ENCODE results near the gene GLDC. TPM values are rescaled to one million over a fixed set of nuclear protein-coding genes. Genes with fewer than 3 reads are reported as not detected.
"Not testable (repeated sequence)": the region's sequence is repeated elsewhere in the genome, so short reads cannot be mapped to it uniquely, and the experiment has no call there.

GLDC gene
- total RNA-seq, 2 donors from 2014 or later = 1.1 TPM; not detected in 1

GRCh38 chr9:6646293-6646636 is 736 bp upstream of the GLDC start:
- H3K4me1 Mint-ChIP-seq = peaks cover 19% of the 10 kb centered on the region
- DNase-seq (no peak), ATAC-seq (peak; percentile 11)
- H3K36me3 Mint-ChIP-seq (ENCODE audit: low read depth) = peaks cover 7% of the 10 kb centered on the region
- peak overlapping the region; percentile 37 for H3K27ac Mint-ChIP-seq
- H3K27me3 Mint-ChIP-seq = peaks cover 39% of the 10 kb centered on the region
- H3K4me3 Mint-ChIP-seq = peak overlapping the region; percentile 92
- H3K9me3 ChIP-seq (ENCODE audit: control insufficient read depth, low read length, poor library complexity, severe bottlenecking) = no peaks in the 10 kb centered on the region

DNA sequence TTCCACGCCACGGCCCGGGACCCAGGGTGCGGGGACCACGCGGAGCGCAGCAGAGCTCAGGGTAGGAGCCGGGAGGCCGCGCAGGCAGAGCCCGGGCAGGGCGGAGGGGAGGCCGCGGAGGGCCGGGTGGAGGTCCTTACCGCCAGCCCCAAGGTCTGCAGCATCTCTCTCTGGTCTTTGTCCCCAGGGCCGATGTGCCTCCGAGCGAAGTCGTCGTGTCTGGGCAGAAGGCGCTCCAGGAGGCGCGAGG is 499 bp downstream of the GLDC start:
- H3K4me3 Mint-ChIP-seq = peak overlapping the region; percentile 90
- H3K4me1 Mint-ChIP-seq = peaks cover 19% of the 10 kb centered on the region
- DNase-seq (peak in 1 of 3 donors; percentile 4), ATAC-seq (peak; percentile 44)
- H3K27ac Mint-ChIP-seq = peak overlapping the region; percentile 67
- peaks cover 51% of the 10 kb centered on the region for H3K27me3 Mint-ChIP-seq
- not testable (repeated sequence) for H3K36me3 Mint-ChIP-seq (ENCODE audit: low read depth); H3K9me3 ChIP-seq (ENCODE audit: control insufficient read depth, low read length, poor library complexity, severe bottlenecking)

GRCh38 chr9:6644346-6645104 is 1.0 kb downstream of the GLDC start:
- H3K4me3 Mint-ChIP-seq = peak overlapping the region; percentile 90
- peaks cover 19% of the 10 kb centered on the region for H3K4me1 Mint-ChIP-seq
- H3K27ac Mint-ChIP-seq = peak overlapping the region; percentile 67
- no peaks in the 10 kb centered on the region for H3K9me3 ChIP-seq (ENCODE audit: control insufficient read depth, low read length, poor library complexity, severe bottlenecking)
- peaks cover 56% of the 10 kb centered on the region for H3K27me3 Mint-ChIP-seq
- H3K36me3 Mint-ChIP-seq (ENCODE audit: low read depth) = peaks cover 10% of the 10 kb centered on the region
- DNase-seq (no peak), ATAC-seq (no peak)

DNA sequence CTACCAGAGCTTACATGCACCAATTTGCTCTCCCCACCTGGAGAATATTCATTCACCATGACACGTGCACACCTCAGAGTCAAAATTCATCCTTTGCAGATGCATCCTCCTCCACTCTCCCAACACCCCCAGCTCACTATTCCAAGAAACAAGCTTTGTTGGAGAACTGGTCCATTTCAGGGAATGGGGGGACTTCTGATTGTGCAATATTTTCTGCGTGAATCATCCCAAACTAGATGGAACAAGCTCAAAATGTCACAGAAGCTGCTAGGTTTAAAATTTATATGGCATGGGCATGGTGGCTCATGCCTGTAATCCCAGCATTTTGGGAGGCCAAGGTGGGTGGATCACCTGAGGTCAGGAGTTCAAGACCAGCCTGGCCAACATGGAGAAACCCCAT is 3.6 kb downstream of the GLDC start:
- Mint-ChIP-seq H3K27ac (no peak overlapping the region), H3K27me3 (peaks cover 63% of the 10 kb centered on the region), H3K4me3 (no peak overlapping the region), H3K36me3 (ENCODE audit: low read depth) (peaks cover 12% of the 10 kb centered on the region), H3K4me1 (peaks cover 19% of the 10 kb centered on the region)
- ATAC-seq (no peak), DNase-seq (no peak)
- H3K9me3 ChIP-seq (ENCODE audit: control insufficient read depth, low read length, poor library complexity, severe bottlenecking) = no peaks in the 10 kb centered on the region

GRCh38 chr9:6641561-6641960 is 4.0 kb downstream of the GLDC start:
- ATAC-seq = no peak
- Mint-ChIP-seq H3K4me1 (peaks cover 19% of the 10 kb centered on the region), H3K36me3 (ENCODE audit: low read depth) (peaks cover 12% of the 10 kb centered on the region), H3K27ac (no peak overlapping the region), H3K27me3 (peaks cover 62% of the 10 kb centered on the region), H3K4me3 (no peak overlapping the region)
- no peak for DNase-seq
- H3K9me3 ChIP-seq (ENCODE audit: control insufficient read depth, low read length, poor library complexity, severe bottlenecking) = no peaks in the 10 kb centered on the region

GRCh38 chr9:6641056-6641455 is 4.5 kb downstream of the GLDC start:
- Mint-ChIP-seq H3K27me3 (peaks cover 58% of the 10 kb centered on the region), H3K27ac (no peak overlapping the region), H3K4me1 (peaks cover 16% of the 10 kb centered on the region), H3K36me3 (ENCODE audit: low read depth) (peaks cover 12% of the 10 kb centered on the region), H3K4me3 (no peak overlapping the region)
- no peaks in the 10 kb centered on the region for H3K9me3 ChIP-seq (ENCODE audit: control insufficient read depth, low read length, poor library complexity, severe bottlenecking)
- no peak for ATAC-seq
- DNase-seq = no peak

DNA sequence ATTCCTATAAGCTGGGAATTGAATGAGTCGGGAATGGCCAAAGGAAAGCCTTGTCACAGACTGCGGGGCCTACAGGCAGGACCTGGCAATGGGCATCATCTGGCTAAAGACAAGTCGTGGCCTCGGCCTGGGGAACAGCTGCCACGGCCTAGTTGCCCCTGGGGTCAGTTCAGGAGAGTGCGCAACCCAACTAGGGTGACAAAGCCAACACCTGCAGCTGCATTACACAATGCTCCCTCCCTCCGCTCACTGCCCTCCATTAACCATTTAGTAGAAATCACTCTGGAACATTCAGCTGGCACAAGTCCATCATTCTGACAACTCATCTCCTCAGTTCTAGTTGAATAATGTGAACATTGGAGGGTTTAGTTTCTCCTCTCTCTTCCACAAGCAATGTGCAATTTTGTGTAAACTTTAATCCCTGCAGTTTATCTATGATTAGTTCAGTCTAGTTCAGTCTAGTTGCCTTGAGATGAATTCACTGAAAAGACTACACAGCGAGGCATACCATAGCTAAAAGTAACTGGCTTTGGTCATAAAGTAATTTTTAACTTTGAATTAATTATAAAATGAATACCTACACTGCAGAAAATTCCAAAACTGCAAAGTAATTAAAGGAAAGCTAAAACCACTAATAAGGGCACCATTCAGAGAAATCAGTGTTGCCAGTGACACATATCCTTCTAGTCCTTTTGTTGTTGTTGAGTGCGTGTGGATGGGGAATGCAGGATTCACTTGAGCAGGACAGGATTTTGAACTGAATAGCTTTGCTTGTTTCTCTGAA is 5.1 kb downstream of the GLDC start:
- peaks cover 56% of the 10 kb centered on the region for H3K27me3 Mint-ChIP-seq

DNA sequence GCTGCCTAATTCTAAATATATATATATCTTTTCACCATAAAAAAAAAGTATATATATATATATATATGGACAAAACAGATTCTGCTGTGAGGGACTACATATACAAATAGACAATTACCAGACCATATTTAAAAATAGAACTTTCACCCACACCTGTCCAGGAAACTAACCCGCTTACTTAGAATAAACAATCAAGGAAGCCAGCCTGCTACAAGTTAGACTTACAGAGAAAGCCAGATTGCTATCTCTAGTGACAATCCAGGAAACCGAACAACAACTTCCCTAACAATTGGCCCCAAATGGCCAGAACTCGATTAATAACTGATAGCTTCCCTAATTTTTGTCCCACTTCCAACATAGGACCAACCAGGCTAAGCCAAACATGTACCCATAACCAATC is 5.9 kb downstream of the GLDC start:
- Mint-ChIP-seq H3K27ac (no peak overlapping the region), H3K36me3 (ENCODE audit: low read depth) (peaks cover 14% of the 10 kb centered on the region), H3K4me1 (peaks cover 10% of the 10 kb centered on the region), H3K4me3 (no peak overlapping the region), H3K27me3 (peaks cover 60% of the 10 kb centered on the region)
- H3K9me3 ChIP-seq (ENCODE audit: control insufficient read depth, low read length, poor library complexity, severe bottlenecking) = no peaks in the 10 kb centered on the region
- DNase-seq (no peak), ATAC-seq (no peak)

More for the DNA sequence above, 5.1 kb downstream of the GLDC start:
- no peaks in the 10 kb centered on the region for H3K9me3 ChIP-seq (ENCODE audit: control insufficient read depth, low read length, poor library complexity, severe bottlenecking)
- no peak for DNase-seq
- peaks cover 12% of the 10 kb centered on the region for H3K36me3 Mint-ChIP-seq (ENCODE audit: low read depth)
- no peak for ATAC-seq
- H3K27ac Mint-ChIP-seq = no peak overlapping the region
- H3K4me1 Mint-ChIP-seq = peaks cover 12% of the 10 kb centered on the region
- no peak overlapping the region for H3K4me3 Mint-ChIP-seq

DNA sequence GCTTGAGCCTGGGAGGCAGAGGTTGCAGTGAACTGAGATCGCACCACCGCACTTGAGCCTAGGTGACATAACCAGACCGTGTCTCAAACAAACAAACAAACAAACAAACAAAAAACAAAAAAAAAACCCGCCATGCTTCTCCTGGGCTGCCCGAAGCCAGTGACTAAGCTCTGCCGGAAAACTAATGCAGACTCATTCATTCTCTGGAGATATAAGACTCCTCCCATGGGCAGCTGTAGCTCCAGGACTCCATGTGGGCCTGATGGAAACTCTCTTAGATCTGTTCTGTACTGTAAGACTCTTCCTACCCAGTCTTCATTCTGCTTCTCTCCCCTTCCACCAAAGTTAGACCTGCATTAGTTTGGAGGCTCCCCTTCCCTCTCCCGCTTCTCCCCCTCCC is 11.1 kb downstream of the GLDC start:
- Mint-ChIP-seq H3K27ac (no peak overlapping the region), H3K4me3 (no peak overlapping the region), H3K27me3 (peaks cover 20% of the 10 kb centered on the region), H3K36me3 (ENCODE audit: low read depth) (peaks cover 4% of the 10 kb centered on the region), H3K4me1 (peaks cover 10% of the 10 kb centered on the region)
- DNase-seq = no peak
- no peak for ATAC-seq
- H3K9me3 ChIP-seq (ENCODE audit: control insufficient read depth, low read length, poor library complexity, severe bottlenecking) = no peaks in the 10 kb centered on the region

- H3K36me3 Mint-ChIP-seq (ENCODE audit: low read depth) = peaks cover 2% of the 10 kb centered on the region
- ATAC-seq = no peak
- peaks cover 13% of the 10 kb centered on the region for H3K27me3 Mint-ChIP-seq
- no peak overlapping the region for H3K4me3 Mint-ChIP-seq
- H3K9me3 ChIP-seq (ENCODE audit: control insufficient read depth, low read length, poor library complexity, severe bottlenecking) = no peaks in the 10 kb centered on the region
- no peak overlapping the region for H3K27ac Mint-ChIP-seq
- DNase-seq = no peak
- H3K4me1 Mint-ChIP-seq = peaks cover 10% of the 10 kb centered on the region
Measured at GRCh38 chr9:6633378-6633777, 12.2 kb downstream of the GLDC start.

DNA sequence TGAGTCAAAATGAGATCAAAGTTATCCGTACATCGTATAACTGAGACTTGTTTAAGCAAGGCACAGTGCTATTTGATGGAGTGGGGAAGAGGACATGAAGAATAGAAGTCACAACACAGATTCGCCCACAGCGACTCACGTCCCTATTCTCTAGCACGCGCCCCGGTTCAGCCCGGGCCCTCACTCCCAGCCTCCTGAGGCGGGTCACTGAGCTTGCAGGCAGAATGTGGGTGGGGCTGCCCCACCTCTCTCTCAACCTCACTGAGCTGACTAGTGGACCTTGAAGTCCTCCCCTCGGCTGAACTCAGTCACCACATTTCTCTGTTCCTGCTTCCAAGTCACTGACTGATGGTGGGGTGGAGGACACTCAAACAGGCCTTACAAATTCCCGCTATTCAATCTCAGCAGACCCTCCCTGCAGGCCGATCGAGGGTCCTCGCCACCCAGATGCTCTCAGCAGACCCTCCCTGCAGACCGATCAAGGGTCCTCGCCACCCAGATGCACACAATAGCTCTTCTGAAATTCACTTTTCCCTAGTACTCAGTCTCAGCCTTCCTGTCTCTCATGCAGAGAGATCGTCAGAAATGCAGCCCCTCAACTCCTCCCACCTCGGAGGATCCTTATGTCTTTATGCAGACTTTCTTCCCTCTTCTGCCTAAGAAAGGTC is 12.9 kb downstream of the GLDC start:
- H3K9me3 ChIP-seq (ENCODE audit: control insufficient read depth, low read length, poor library complexity, severe bottlenecking) = no peaks in the 10 kb centered on the region
- peaks cover 2% of the 10 kb centered on the region for H3K36me3 Mint-ChIP-seq (ENCODE audit: low read depth)
- DNase-seq (no peak), ATAC-seq (no peak)
- peaks cover 18% of the 10 kb centered on the region for H3K27me3 Mint-ChIP-seq
- H3K27ac Mint-ChIP-seq = no peak overlapping the region
- no peak overlapping the region for H3K4me3 Mint-ChIP-seq
- H3K4me1 Mint-ChIP-seq = peaks cover 10% of the 10 kb centered on the region

- DNase-seq (no peak), ATAC-seq (peak; percentile 23)
- Mint-ChIP-seq H3K4me1 (peaks cover 10% of the 10 kb centered on the region), H3K27ac (no peak overlapping the region), H3K27me3 (peaks cover 26% of the 10 kb centered on the region), H3K4me3 (peak overlapping the region; percentile 36), H3K36me3 (ENCODE audit: low read depth) (peaks cover 2% of the 10 kb centered on the region)
- H3K9me3 ChIP-seq (ENCODE audit: control insufficient read depth, low read length, poor library complexity, severe bottlenecking) = no peaks in the 10 kb centered on the region
Measured at GRCh38 chr9:6631207-6631512, 14.4 kb downstream of the GLDC start.

GRCh38 chr9:6630502-6631206 is 14.9 kb downstream of the GLDC start:
- no peaks in the 10 kb centered on the region for H3K9me3 ChIP-seq (ENCODE audit: control insufficient read depth, low read length, poor library complexity, severe bottlenecking)
- peak overlapping the region; percentile 36 for H3K4me3 Mint-ChIP-seq
- no peak overlapping the region for H3K27ac Mint-ChIP-seq
- peak; percentile 72 for ATAC-seq
- peaks cover 2% of the 10 kb centered on the region for H3K36me3 Mint-ChIP-seq (ENCODE audit: low read depth)
- DNase-seq = no peak
- H3K27me3 Mint-ChIP-seq = peaks cover 31% of the 10 kb centered on the region
- peaks cover 10% of the 10 kb centered on the region for H3K4me1 Mint-ChIP-seq

All from T-helper 17 cell (primary cell).